Activated CD8-positive, alpha-beta memory T cell treated with anti-CD3 and anti-CD28 coated beads, Interleukin-2, amount 50 U/mL, for 24 hours (primary cell): ENCODE results near the gene IMPA2.

Source experiments
- DNase-seq: peaks from one replicate; pipeline ENCODE4 v3.0.0-alpha.2; 2020; ENCODE audit errors: extremely low read depth

IMPA2 gene

GRCh38 chr18:11989966-11990380 lies 8.7 kb downstream of the IMPA2 start:
- no peak for DNase-seq

GRCh38 chr18:11990539-11990938 lies 9.2 kb downstream of the IMPA2 start:
- no peak for DNase-seq

- DNase-seq = no peak
These were observed 9.9 kb downstream of the IMPA2 start for GRCh38 chr18:11991021-11991795.

- DNase-seq = no peak
These were observed 10.9 kb downstream of the IMPA2 start for GRCh38 chr18:11992096-11992790.

- no peak for DNase-seq
These were observed 12.1 kb downstream of the IMPA2 start for GRCh38 chr18:11993264-11993916.

- DNase-seq = no peak
These were observed 13.0 kb downstream of the IMPA2 start for GRCh38 chr18:11994336-11994702.

GRCh38 chr18:11994703-11995444 lies 13.6 kb downstream of the IMPA2 start:
- DNase-seq = no peak

- DNase-seq = no peak
These were observed 14.3 kb downstream of the IMPA2 start for GRCh38 chr18:11995445-11996189.

GRCh38 chr18:11996190-11996754 lies 15.0 kb downstream of the IMPA2 start:
- DNase-seq = no peak

GRCh38 chr18:11996907-11997306 lies 15.6 kb downstream of the IMPA2 start:
- no peak for DNase-seq

- DNase-seq = no peak
These were observed 16.2 kb downstream of the IMPA2 start for GRCh38 chr18:11997466-11997865.

GRCh38 chr18:11998193-11998592 lies 16.9 kb downstream of the IMPA2 start:
- no peak for DNase-seq

GRCh38 chr18:11999429-11999828 lies 18.1 kb downstream of the IMPA2 start:
- no peak for DNase-seq

GRCh38 chr18:12000072-12000659 lies 18.9 kb downstream of the IMPA2 start:
- DNase-seq = no peak

- no peak for DNase-seq
These were observed 20.1 kb downstream of the IMPA2 start for GRCh38 chr18:12001421-12001820.

GRCh38 chr18:12003894-12004293 lies 22.6 kb downstream of the IMPA2 start:
- no peak for DNase-seq

GRCh38 chr18:12005538-12006487 lies 24.5 kb downstream of the IMPA2 start:
- DNase-seq = no peak

GRCh38 chr18:12006488-12006840 lies 25.2 kb downstream of the IMPA2 start:
- DNase-seq = no peak

GRCh38 chr18:12007063-12007462 lies 25.8 kb downstream of the IMPA2 start:
- DNase-seq = no peak
